Subcutaneous abdominal adipose tissue (tissue), 5 donors: ENCODE results near the gene WSB2.
A peak's percentile ranks its signal among the peaks of the same experiment; 100 is the strongest.

Experiments
- H3K27ac ChIP-seq: one replicate; pipeline ENCODE4 v1.7.0; 2013; ENCODE audit warnings: low read depth, mild to moderate bottlenecking, inconsistent platforms, low read length, moderate library complexity
- H3K27me3 ChIP-seq, 5 donors: one replicate each; pipeline ENCODE4 v1.7.0; 2013; ENCODE audit warnings: low read length in 5 of 5, inconsistent platforms in 1 of 5; ENCODE audit not compliant: control insufficient read depth in 5 of 5, insufficient read depth in 4 of 5
- H3K36me3 ChIP-seq, 5 donors: one replicate each; pipeline ENCODE4 v1.7.0; 2013; ENCODE audit warnings: low read length in 5 of 5; ENCODE audit not compliant: control insufficient read depth in 5 of 5, insufficient read depth in 5 of 5
- H3K4me1 ChIP-seq, 5 donors: one replicate each; pipeline ENCODE4 v1.7.0; 2013; ENCODE audit warnings: low read length in 5 of 5, mild to moderate bottlenecking in 3 of 5, moderate library complexity in 1 of 5; ENCODE audit not compliant: control insufficient read depth in 5 of 5, insufficient read depth in 5 of 5
- H3K4me3 ChIP-seq, 5 donors: one replicate each; pipeline ENCODE4 v1.7.0; 2013; ENCODE audit warnings: low read length in 5 of 5, low read depth in 1 of 5
- H3K9ac ChIP-seq, 5 donors: one replicate each; pipeline ENCODE4 v1.7.0; 2013; ENCODE audit warnings: low read length in 5 of 5, mild to moderate bottlenecking in 4 of 5, moderate library complexity in 3 of 5
- H3K9me3 ChIP-seq, 5 donors: one replicate each; pipeline ENCODE4 v1.7.0; 2013; ENCODE audit warnings: low read length in 5 of 5; ENCODE audit not compliant: control insufficient read depth in 5 of 5
- donor health status: healthy.
- donor health status: healthy.
- donor health status: healthy.
- donor health status: healthy.
- donor health status: healthy.

WSB2 gene

DNA sequence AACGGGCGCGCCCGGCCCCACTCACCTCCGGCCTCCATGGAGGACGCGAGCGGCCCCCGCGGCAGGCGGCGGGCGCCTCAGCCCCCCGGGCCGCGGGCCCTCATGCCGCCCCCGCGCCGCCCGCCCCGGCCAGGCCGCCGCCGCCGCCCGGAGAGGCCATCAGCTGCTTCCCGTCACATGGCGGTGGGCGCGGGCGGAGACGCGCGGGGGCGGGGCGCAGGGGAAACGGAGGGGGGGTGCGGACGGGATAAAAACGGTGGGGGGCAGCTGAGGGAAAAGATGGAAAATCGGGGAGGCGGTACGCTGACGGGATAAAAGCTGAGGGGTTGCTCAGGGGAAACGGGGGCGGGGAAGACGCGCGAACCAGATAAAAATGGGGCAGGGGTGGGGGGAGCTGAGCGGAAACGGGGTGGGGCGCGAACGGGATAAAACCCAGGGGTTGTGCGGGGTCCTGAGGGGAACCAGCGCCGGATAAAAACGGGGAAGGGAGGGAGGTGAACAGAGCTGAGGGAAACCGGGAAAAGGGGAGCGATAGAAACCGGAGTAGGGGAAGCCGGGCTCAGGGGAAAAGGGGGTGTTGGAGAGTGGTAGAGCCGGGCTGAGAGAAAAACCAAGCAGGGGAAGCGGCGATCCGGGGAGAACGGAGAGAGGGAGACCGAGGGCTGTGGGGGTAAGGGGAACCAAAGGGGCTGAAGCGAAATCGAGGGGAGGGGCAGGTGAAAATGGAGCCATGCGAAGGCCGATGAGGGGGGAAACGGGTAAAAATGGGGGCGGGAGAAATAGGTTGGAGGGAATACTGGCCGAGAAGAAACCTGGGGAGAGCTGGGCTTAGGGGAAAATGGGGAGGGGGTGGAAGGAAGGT lies at the start of gene WSB2:
Gene WSB2, minus strand, starts transcription at position 169 of the 862 bp plus-strand sequence. Its CDS starts 131 bp downstream, at position 38.
- peak within 1 kb of the TSS; percentile 78 to 94 (median 86) for H3K4me3 ChIP-seq
- H3K9ac ChIP-seq, result peak within 1 kb of the TSS; percentile 95 to 97 (median 97)
- no peaks in the 10 kb centered on the region for H3K9me3 ChIP-seq
- no peaks in the 10 kb centered on the region for H3K27me3 ChIP-seq
- H3K4me1 ChIP-seq, result peaks cover 0 to 60% (median 44%) of the 10 kb centered on the region in 5 donors
- peak within 1 kb of the TSS; percentile 100 for H3K27ac ChIP-seq
- peaks cover 0 to under 1% (median 0%) of the 10 kb centered on the region in 5 donors for H3K36me3 ChIP-seq

DNA sequence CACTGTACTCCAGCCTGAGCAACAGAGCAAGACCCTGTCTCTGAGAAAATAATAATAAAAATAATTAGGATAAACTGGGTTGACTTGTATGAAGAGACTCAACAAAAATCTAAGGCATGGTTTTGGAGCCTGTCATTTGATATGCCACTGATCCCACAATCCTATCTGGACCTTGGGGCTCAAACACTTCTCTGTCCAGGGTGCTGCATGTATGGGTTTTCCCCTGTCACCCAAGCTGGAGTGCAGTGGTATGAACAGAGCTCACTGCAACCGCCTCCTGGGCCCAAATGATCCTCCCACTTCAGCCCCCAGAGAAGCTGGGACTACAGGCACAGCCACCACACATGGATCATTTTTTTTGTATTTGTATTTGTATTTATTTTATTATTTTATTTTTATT lies 48.1 kb upstream of the WSB2 start:
- Histone ChIP-seq H3K36me3 (no peaks in the 10 kb centered on the region), H3K9me3 (no peaks in the 10 kb centered on the region), H3K4me1 (peaks cover 2 to 6% (median 5%) of the 10 kb centered on the region in 5 donors), H3K4me3 (no peak overlapping the region), H3K27me3 (no peaks in the 10 kb centered on the region), H3K27ac (no peak overlapping the region), H3K9ac (no peak overlapping the region)

DNA sequence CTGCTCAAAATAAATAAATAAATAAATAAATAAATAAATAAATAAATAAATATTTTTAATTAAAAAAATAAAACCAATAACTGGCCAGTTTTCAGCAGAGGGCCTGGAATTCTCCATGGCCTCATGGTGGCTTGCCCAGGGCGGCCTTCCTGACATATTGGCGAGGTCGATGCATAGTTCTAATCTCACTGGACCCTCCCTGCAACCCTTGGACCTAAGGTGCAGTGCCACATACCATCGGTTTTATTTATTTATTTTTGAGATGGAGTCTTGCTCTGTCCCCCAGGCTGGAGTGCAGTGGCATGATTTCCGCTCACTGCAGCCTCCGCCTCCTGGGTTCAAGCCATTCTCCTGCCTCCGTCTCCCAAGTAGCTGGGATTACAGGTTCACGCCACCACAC lies 46.7 kb upstream of the WSB2 start:
- Histone ChIP-seq H3K27ac (no peak overlapping the region), H3K4me1 (peaks cover 2 to 19% (median 15%) of the 10 kb centered on the region in 5 donors), H3K9me3 (no peaks in the 10 kb centered on the region), H3K4me3 (no peak overlapping the region), H3K9ac (no peak overlapping the region), H3K27me3 (no peaks in the 10 kb centered on the region), H3K36me3 (no peaks in the 10 kb centered on the region)

DNA sequence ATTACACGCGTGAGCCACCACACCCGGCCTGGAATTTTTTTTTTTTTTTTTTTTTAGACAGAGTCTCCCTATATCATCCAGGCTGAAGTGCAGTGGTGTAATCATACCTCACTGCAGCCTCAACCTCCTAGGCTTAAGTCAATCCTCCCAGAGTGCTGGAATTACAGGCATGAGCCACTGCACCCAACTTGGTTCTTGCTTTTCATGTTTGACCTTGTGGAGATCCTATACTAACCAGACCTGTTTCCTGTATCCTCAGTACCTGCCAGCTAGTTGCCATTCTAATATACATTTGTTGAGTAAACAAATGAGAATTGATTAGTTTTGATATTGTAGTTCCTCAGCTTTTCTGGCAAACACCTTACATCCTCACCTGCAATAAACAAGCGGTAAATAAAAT lies 46.0 kb upstream of the WSB2 start:
- H3K27me3 ChIP-seq, result no peaks in the 10 kb centered on the region
- H3K4me3 ChIP-seq, result no peak overlapping the region
- H3K36me3 ChIP-seq, result no peaks in the 10 kb centered on the region
- H3K27ac ChIP-seq, result no peak overlapping the region
- H3K4me1 ChIP-seq, result peaks cover 2 to 24% (median 18%) of the 10 kb centered on the region in 5 donors
- H3K9ac ChIP-seq, result no peak overlapping the region
- no peaks in the 10 kb centered on the region for H3K9me3 ChIP-seq

DNA sequence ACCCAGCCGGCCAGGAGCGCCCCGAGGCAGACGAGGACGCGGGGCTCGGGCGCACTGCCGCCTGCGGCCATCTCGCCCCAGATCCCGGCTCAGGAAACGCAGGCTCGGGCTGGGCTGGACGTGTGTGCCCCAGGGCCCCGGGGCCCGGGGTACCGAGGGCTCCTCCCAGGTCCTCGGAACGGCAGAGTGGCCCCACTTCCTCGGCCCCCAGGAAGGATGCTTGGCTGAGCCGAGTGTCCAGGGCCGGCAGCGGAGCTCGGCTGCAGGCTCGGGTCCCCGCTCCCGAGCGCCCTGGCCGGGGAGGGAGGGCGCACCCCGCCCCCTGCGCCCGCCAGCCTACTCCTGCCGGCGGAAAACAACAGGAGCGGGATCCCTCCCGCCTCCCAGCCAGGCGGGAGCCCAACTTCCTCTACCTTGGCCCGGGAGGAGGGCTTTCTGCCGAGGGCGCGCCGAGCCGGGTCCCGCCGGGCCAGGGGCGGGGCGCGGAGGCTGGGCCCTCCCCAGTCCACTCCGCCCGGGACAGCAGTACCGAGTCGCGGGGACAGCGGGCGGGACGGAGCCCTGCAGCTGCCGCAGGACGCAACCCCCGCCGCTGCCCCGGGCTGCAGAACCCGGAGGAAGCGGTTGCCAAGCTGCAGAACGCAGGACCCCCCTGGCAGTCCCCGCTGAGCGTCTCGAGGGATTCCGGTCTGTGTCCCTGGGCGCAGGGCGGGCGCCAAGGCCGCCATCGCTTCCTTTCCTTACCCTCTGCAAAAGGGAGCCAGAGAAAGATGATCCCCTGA lies 42.8 kb upstream of the WSB2 start, which contains the start of gene VSIG10:
Gene VSIG10, minus strand, starts transcription at position 411 of the 782 bp plus-strand sequence. Its CDS starts 340 bp downstream, at position 71.
- H3K36me3 ChIP-seq, result no peaks in the 10 kb centered on the region
- H3K9me3 ChIP-seq, result no peaks in the 10 kb centered on the region
- peak within 1 kb of the TSS; percentile 75 to 93 (median 84) for H3K4me3 ChIP-seq
- peak within 1 kb of the TSS; percentile 65 for H3K27ac ChIP-seq
- H3K4me1 ChIP-seq, result peaks cover 2 to 24% (median 18%) of the 10 kb centered on the region in 5 donors
- H3K9ac ChIP-seq, result peak within 1 kb of the TSS in 4 of 5 donors; percentile 64 to 79 (median 74)
- no peaks in the 10 kb centered on the region for H3K27me3 ChIP-seq

DNA sequence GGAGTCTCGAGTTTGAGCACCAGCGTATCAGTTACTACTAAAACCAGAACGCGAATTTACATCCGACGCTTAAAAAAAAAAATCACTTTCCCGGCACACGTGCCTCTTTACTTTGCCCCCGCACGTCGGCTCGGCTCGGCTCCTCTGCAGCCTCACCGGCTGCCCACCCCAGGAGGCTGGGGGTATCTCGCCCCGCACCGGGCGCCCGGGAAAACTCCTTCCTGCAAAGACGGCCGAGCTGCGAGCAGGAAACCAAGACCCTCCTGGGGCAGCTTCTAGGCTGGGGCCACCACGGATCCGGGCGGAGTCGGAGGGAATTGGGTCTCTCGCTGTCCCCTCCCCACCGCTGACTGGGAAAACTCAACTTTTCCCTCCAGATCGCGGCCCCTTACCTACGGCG lies 42.2 kb upstream of the WSB2 start:
- H3K4me1 ChIP-seq, result peaks cover 2 to 29% (median 19%) of the 10 kb centered on the region in 5 donors
- H3K27me3 ChIP-seq, result no peaks in the 10 kb centered on the region
- peak overlapping the region; percentile 53 to 93 (median 84) for H3K4me3 ChIP-seq
- H3K27ac ChIP-seq, result peak overlapping the region; percentile 30
- H3K9ac ChIP-seq, result peak overlapping the region in 4 of 5 donors; percentile 64 to 79 (median 74)
- no peaks in the 10 kb centered on the region for H3K36me3 ChIP-seq
- no peaks in the 10 kb centered on the region for H3K9me3 ChIP-seq

DNA sequence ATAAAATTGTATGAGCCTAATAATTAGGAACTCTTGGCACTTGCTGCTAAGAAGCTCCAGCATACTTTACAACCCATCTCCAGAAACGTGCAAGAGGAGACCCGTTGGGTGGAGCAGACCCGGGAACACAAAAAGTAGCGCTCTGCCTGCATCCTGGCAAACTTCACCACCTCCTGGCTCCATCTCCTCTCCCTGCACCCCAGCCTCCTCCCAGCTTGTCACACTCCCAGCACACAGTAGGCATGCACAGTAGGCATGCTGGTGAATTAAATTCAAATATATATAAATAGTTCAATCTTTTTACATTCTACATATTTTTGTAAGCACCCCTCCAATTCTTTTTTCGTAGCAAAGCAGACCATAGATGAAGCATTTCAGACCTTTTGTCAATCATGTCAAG lies 41.6 kb upstream of the WSB2 start:
- Histone ChIP-seq H3K4me3 (peak overlapping the region in 4 of 5 donors; percentile 53 to 85 (median 82)), H3K36me3 (no peaks in the 10 kb centered on the region), H3K9me3 (no peaks in the 10 kb centered on the region), H3K4me1 (peaks cover 2 to 29% (median 21%) of the 10 kb centered on the region in 5 donors), H3K27ac (no peak overlapping the region), H3K27me3 (no peaks in the 10 kb centered on the region), H3K9ac (peak overlapping the region in 2 of 5 donors; percentile 64 to 79)

DNA sequence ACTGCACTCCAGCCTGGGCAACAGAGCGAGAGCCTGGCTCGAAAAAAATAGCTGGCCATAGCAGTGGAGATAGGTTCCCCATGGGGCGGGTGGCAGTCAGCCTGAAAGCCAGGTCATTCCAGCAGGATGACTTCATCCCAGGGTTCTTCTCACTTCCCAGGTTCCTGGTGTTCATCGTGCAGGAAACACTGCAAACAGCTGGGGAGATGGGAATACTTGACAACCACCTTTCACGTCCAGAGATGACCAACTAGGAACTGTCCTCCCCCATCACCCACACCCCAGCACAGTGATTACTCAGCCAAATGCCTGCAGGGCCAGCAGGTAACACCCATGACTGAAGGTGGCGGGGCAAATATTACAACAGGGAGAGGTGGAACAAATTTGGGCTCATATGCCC lies 41.1 kb upstream of the WSB2 start:
- Histone ChIP-seq H3K9ac (no peak overlapping the region), H3K36me3 (no peaks in the 10 kb centered on the region), H3K4me3 (no peak overlapping the region), H3K27me3 (no peaks in the 10 kb centered on the region), H3K27ac (no peak overlapping the region), H3K9me3 (no peaks in the 10 kb centered on the region), H3K4me1 (peaks cover 2 to 29% (median 21%) of the 10 kb centered on the region in 5 donors)

DNA sequence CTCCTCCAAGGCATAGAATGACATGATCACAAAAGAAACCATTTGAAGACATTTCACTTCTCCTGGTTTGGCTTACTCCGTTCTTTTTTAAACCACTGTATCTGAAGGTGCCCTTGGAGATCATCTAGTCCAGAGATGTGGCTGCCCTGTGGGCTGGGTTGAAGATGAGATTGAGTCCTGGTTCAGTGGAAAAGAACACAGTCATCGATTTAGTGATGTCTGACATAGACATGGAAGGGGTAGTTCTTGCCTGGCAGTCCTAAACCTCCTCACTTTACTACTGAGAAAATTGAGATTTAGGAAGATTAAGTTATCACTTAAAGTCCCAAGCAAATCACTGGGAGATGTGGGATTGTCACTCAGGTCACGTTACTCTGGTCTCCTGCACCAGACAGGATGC lies 40.1 kb upstream of the WSB2 start:
- no peaks in the 10 kb centered on the region for H3K36me3 ChIP-seq
- no peak overlapping the region for H3K27ac ChIP-seq
- no peaks in the 10 kb centered on the region for H3K9me3 ChIP-seq
- H3K9ac ChIP-seq, result no peak overlapping the region
- no peaks in the 10 kb centered on the region for H3K27me3 ChIP-seq
- peaks cover 2 to 29% (median 21%) of the 10 kb centered on the region in 5 donors for H3K4me1 ChIP-seq
- no peak overlapping the region for H3K4me3 ChIP-seq
